Esophagus (tissue), 2 donors: ENCODE results near the gene ZNF837. TPM values are rescaled to one million over a fixed set of nuclear protein-coding genes. Genes with fewer than 3 reads are reported as not detected.
A peak's percentile ranks its signal among the peaks of the same experiment; 100 is the strongest.

Source experiments
- H3K27ac ChIP-seq, 2 donors: one replicate each; pipeline ENCODE4 v1.5.1; 2013; ENCODE audit warnings: low read depth in 2 of 2, mild to moderate bottlenecking in 2 of 2, inconsistent platforms in 1 of 2, low read length in 1 of 2, moderate library complexity in 1 of 2
- H3K27me3 ChIP-seq, 2 donors: one replicate each; pipeline ENCODE4 v1.6.1; 2013; ENCODE audit warnings: low read length in 2 of 2, control low read depth in 1 of 2, mild to moderate bottlenecking in 1 of 2; ENCODE audit not compliant: insufficient read depth in 2 of 2, control insufficient read depth in 1 of 2
- H3K36me3 ChIP-seq, 2 donors: one replicate each; pipeline ENCODE4 v1.6.1; 2013; ENCODE audit warnings: low read length in 1 of 2; ENCODE audit not compliant: control insufficient read depth in 2 of 2, insufficient read depth in 2 of 2
- H3K4me1 ChIP-seq, 2 donors: one replicate each; pipeline ENCODE4 v1.6.1; 2013; ENCODE audit warnings: low read length in 1 of 2; ENCODE audit not compliant: control insufficient read depth in 2 of 2, insufficient read depth in 2 of 2
- H3K4me3 ChIP-seq, 2 donors: one replicate each; pipeline ENCODE4 v1.5.1; 2013; ENCODE audit warnings: low read length in 2 of 2, mild to moderate bottlenecking in 2 of 2, low read depth in 1 of 2, moderate library complexity in 1 of 2
- H3K9me3 ChIP-seq, 2 donors: one replicate each; pipeline ENCODE4 v1.6.1; 2013; ENCODE audit warnings: mild to moderate bottlenecking in 2 of 2, low read depth in 1 of 2, low read length in 1 of 2, moderate library complexity in 1 of 2; ENCODE audit not compliant: control insufficient read depth in 2 of 2, insufficient read depth in 1 of 2
- WGBS, 2 donors: extraction: QIAGEN DNeasy Blood & Tissue Kit; methylation state at CpG; one replicate each; pipeline ENCODE4 v1.1.7; 2013; 5-methylcytosine and 5-hydroxymethylcytosine counted together
- polyA plus RNA-seq, 2 donors: library from polyadenylated mRNA; stranded (reverse); fragments of 200-250 nt; gene quantifications; one replicate each; pipeline ENCODE4 v1.2.3, GENCODE V29; 2013
- donor health status: healthy with polysubstance abuse.
- donor health status: Bipolar disorder and iron deficiency.

Gene ZNF837
- polyA plus RNA-seq, 2 donors: 2.5 to 2.8 TPM

GRCh38 chr19:58397533-58398037 lies 16.8 kb upstream of the ZNF837 start:
- H3K4me3 ChIP-seq: peak overlapping the region; percentile 53 to 62
- 72 to 79% methylated on average over 7 of the region's 7 CpGs for WGBS, 2 donors
- H3K27me3 ChIP-seq: no peaks in the 10 kb centered on the region

GRCh38 chr19:58396691-58397532 lies 16.1 kb upstream of the ZNF837 start:
- Histone ChIP-seq H3K36me3 (peaks cover 4 to 18% of the 10 kb centered on the region in 2 donors), H3K4me3 (peak overlapping the region; percentile 53 to 62), H3K27me3 (no peaks in the 10 kb centered on the region), H3K9me3 (no peaks in the 10 kb centered on the region), H3K4me1 (peaks cover 11 to 33% of the 10 kb centered on the region in 2 donors), H3K27ac (no peak overlapping the region)
- 25 to 33% methylated on average over 53 to 58 of the region's 58 CpGs for WGBS, 2 donors

More at GRCh38 chr19:58397533-58398037, 16.8 kb upstream of the ZNF837 start:
- Histone ChIP-seq H3K27ac (no peak overlapping the region), H3K4me1 (peaks cover 11 to 36% of the 10 kb centered on the region in 2 donors), H3K36me3 (peaks cover 4 to 18% of the 10 kb centered on the region in 2 donors), H3K9me3 (no peaks in the 10 kb centered on the region)

- peaks cover 11 to 32% of the 10 kb centered on the region in 2 donors for H3K4me1 ChIP-seq
- no peaks in the 10 kb centered on the region for H3K9me3 ChIP-seq
- H3K36me3 ChIP-seq: peaks cover 4 to 18% of the 10 kb centered on the region in 2 donors
- no peaks in the 10 kb centered on the region for H3K27me3 ChIP-seq
- H3K4me3 ChIP-seq: peak overlapping the region; percentile 53 to 62
- peak overlapping the region; percentile 76 to 96 for H3K27ac ChIP-seq
- WGBS, 2 donors: 4 to 6% methylated on average over 46 to 75 of the region's 75 CpGs
Measured at GRCh38 chr19:58395979-58396627, 15.3 kb upstream of the ZNF837 start.

GRCh38 chr19:58395220-58395978 lies 14.6 kb upstream of the ZNF837 start, which contains the start of gene RNF225:
Gene RNF225, plus strand, starts transcription at chr19:58395656. Its CDS starts 434 bp downstream, at chr19:58396090.
- Histone ChIP-seq H3K27me3 (no peaks in the 10 kb centered on the region), H3K4me3 (peak within 1 kb of the TSS; percentile 53 to 62), H3K9me3 (no peaks in the 10 kb centered on the region), H3K27ac (peak within 1 kb of the TSS; percentile 88 to 96), H3K36me3 (peaks cover 4 to 18% of the 10 kb centered on the region in 2 donors), H3K4me1 (peaks cover 7 to 26% of the 10 kb centered on the region in 2 donors)
- WGBS, 2 donors: 24 to 29% methylated on average over 17 to 21 of the region's 21 CpGs

- Histone ChIP-seq H3K27ac (peak overlapping the region; percentile 88 to 96), H3K4me3 (no peak overlapping the region), H3K9me3 (no peaks in the 10 kb centered on the region), H3K36me3 (peaks cover 4 to 18% of the 10 kb centered on the region in 2 donors), H3K27me3 (no peaks in the 10 kb centered on the region), H3K4me1 (peaks cover 7 to 23% of the 10 kb centered on the region in 2 donors)
- WGBS, 2 donors: 49 to 62% methylated on average over 3 of the region's 3 CpGs
Measured at GRCh38 chr19:58394821-58395219, 14.0 kb upstream of the ZNF837 start.

- peaks cover 7 to 23% of the 10 kb centered on the region in 2 donors for H3K4me1 ChIP-seq
- H3K4me3 ChIP-seq: no peak overlapping the region
- peak overlapping the region in 1 of 2 donors; percentile 96 for H3K27ac ChIP-seq
- WGBS, 2 donors: 77 to 85% methylated on average over 4 of the region's 4 CpGs
- no peaks in the 10 kb centered on the region for H3K9me3 ChIP-seq
- H3K36me3 ChIP-seq: peaks cover 4 to 18% of the 10 kb centered on the region in 2 donors
- H3K27me3 ChIP-seq: no peaks in the 10 kb centered on the region
Measured at GRCh38 chr19:58393725-58394033, 12.8 kb upstream of the ZNF837 start.

GRCh38 chr19:58392945-58393724 lies 12.3 kb upstream of the ZNF837 start:
- no peaks in the 10 kb centered on the region for H3K27me3 ChIP-seq
- no peak overlapping the region for H3K4me3 ChIP-seq
- peak overlapping the region in 1 of 2 donors; percentile 42 for H3K27ac ChIP-seq
- H3K4me1 ChIP-seq: peaks cover 7 to 24% of the 10 kb centered on the region in 2 donors
- WGBS, 2 donors: 88 to 91% methylated on average over 26 of the region's 26 CpGs
- H3K9me3 ChIP-seq: no peaks in the 10 kb centered on the region
- H3K36me3 ChIP-seq: peaks cover 4 to 19% of the 10 kb centered on the region in 2 donors

- no peaks in the 10 kb centered on the region for H3K27me3 ChIP-seq
- peaks cover 0 to 7% of the 10 kb centered on the region in 2 donors for H3K36me3 ChIP-seq
- peaks cover 7 to 17% of the 10 kb centered on the region in 2 donors for H3K4me1 ChIP-seq
- 73 to 74% methylated on average over 3 of the region's 3 CpGs for WGBS, 2 donors
- no peak overlapping the region for H3K27ac ChIP-seq
- peak overlapping the region; percentile 66 to 80 for H3K4me3 ChIP-seq
- H3K9me3 ChIP-seq: no peaks in the 10 kb centered on the region
Measured at GRCh38 chr19:58388175-58388526, 7.3 kb upstream of the ZNF837 start.
